Liver (tissue), 3 donors: ENCODE data around the gene SKIL.

Experiments used
- GABPA ChIP-seq, 2 donors: IDR thresholded peaks in 1 of 2; conservative IDR thresholded peaks in 1 of 2; 2 replicates each; pipeline ENCODE4 v1.6.1; 2016; ENCODE audit warnings: antibody characterized with exemption in 2 of 2, mild to moderate bottlenecking in 1 of 2, moderate library complexity in 1 of 2
- TAF1 ChIP-seq: conservative IDR thresholded peaks from 2 replicates; pipeline ENCODE4 v1.6.1; 2016; ENCODE audit warnings: antibody characterized with exemption, mild to moderate bottlenecking
- TF ChIP-seq, protein P1 (sequence below): fragments of 150-350 bp; IDR thresholded peaks from 2 replicates; pipeline ENCODE4 v1.5.1; 2017; ENCODE audit warnings: improper control_type of control experiment, low read depth, low read length; ENCODE audit not compliant: missing input control
- TF ChIP-seq, protein P2 (sequence below): IDR thresholded peaks from 2 replicates; pipeline ENCODE4 v1.6.1; 2016; ENCODE audit warnings: antibody characterized with exemption, mild to moderate bottlenecking
- donor health status: healthy.
- donor health status: healthy.

GRCh38 chr3:170417090-170417489, 59.6 kb downstream of the SKIL start:
- TF ChIP-seq, protein P1, sequence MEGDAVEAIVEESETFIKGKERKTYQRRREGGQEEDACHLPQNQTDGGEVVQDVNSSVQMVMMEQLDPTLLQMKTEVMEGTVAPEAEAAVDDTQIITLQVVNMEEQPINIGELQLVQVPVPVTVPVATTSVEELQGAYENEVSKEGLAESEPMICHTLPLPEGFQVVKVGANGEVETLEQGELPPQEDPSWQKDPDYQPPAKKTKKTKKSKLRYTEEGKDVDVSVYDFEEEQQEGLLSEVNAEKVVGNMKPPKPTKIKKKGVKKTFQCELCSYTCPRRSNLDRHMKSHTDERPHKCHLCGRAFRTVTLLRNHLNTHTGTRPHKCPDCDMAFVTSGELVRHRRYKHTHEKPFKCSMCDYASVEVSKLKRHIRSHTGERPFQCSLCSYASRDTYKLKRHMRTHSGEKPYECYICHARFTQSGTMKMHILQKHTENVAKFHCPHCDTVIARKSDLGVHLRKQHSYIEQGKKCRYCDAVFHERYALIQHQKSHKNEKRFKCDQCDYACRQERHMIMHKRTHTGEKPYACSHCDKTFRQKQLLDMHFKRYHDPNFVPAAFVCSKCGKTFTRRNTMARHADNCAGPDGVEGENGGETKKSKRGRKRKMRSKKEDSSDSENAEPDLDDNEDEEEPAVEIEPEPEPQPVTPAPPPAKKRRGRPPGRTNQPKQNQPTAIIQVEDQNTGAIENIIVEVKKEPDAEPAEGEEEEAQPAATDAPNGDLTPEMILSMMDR, result no peak
- no peak for TF ChIP-seq TAF1
- TF ChIP-seq GABPA (IDR thresholded peaks at IDR 0.05 in 1 of 2, conservative IDR thresholded peaks at IDR 0.05 in 1 of 2), result no peak
- TF ChIP-seq, protein P2, sequence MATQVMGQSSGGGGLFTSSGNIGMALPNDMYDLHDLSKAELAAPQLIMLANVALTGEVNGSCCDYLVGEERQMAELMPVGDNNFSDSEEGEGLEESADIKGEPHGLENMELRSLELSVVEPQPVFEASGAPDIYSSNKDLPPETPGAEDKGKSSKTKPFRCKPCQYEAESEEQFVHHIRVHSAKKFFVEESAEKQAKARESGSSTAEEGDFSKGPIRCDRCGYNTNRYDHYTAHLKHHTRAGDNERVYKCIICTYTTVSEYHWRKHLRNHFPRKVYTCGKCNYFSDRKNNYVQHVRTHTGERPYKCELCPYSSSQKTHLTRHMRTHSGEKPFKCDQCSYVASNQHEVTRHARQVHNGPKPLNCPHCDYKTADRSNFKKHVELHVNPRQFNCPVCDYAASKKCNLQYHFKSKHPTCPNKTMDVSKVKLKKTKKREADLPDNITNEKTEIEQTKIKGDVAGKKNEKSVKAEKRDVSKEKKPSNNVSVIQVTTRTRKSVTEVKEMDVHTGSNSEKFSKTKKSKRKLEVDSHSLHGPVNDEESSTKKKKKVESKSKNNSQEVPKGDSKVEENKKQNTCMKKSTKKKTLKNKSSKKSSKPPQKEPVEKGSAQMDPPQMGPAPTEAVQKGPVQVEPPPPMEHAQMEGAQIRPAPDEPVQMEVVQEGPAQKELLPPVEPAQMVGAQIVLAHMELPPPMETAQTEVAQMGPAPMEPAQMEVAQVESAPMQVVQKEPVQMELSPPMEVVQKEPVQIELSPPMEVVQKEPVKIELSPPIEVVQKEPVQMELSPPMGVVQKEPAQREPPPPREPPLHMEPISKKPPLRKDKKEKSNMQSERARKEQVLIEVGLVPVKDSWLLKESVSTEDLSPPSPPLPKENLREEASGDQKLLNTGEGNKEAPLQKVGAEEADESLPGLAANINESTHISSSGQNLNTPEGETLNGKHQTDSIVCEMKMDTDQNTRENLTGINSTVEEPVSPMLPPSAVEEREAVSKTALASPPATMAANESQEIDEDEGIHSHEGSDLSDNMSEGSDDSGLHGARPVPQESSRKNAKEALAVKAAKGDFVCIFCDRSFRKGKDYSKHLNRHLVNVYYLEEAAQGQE, result no peak
